ENCODE data around the gene CCDC149.

DNA sequence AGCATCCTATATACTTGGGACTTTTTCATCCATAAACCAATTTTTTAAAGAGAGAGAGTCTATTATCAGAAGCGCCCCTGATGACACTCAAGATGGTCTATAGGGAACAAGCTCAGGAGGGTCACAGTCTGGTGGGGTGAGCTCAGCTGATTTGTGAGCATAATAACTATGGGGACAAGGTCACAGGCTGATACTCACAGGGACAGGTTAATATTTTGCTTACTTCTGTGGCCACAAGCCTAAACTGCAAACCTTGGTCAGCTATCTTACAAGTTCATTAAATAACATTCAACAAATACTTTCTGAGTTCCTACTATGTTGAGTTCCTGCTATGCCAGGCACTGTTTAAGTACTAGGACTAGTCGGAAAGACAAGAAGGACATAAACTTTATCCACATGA lies 10.2 kb upstream of the CCDC149 start:
- TF ChIP-seq, protein P1, sequence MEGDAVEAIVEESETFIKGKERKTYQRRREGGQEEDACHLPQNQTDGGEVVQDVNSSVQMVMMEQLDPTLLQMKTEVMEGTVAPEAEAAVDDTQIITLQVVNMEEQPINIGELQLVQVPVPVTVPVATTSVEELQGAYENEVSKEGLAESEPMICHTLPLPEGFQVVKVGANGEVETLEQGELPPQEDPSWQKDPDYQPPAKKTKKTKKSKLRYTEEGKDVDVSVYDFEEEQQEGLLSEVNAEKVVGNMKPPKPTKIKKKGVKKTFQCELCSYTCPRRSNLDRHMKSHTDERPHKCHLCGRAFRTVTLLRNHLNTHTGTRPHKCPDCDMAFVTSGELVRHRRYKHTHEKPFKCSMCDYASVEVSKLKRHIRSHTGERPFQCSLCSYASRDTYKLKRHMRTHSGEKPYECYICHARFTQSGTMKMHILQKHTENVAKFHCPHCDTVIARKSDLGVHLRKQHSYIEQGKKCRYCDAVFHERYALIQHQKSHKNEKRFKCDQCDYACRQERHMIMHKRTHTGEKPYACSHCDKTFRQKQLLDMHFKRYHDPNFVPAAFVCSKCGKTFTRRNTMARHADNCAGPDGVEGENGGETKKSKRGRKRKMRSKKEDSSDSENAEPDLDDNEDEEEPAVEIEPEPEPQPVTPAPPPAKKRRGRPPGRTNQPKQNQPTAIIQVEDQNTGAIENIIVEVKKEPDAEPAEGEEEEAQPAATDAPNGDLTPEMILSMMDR (conservative IDR thresholded peaks at IDR 0.05): no peak
- TF ChIP-seq ZFX (IDR thresholded peaks at IDR 0.05): no peak
